ENCODE results near the gene NCR3LG1. TPM values are rescaled to one million over a fixed set of nuclear protein-coding genes. Genes with fewer than 3 reads are reported as not detected.

The NCR3LG1 gene
- total RNA-seq, 1 experiment from 2014 or later = 2.0 TPM

GRCh38 chr11:17395978-17396377 is 44.4 kb downstream of the NCR3LG1 start:
- Mint-ChIP-seq H3K4me3 (no peak overlapping the region), H3K27me3 (ENCODE audit: low read depth) (peaks cover 7% of the 10 kb centered on the region; the same call in 1 of the 2 replicates), H3K4me1 (no peaks in the 10 kb centered on the region), H3K9me3 (no peaks in the 10 kb centered on the region), H3K27ac (no peak overlapping the region), H3K36me3 (no peaks in the 10 kb centered on the region)
- POLR2A ChIA-PET = no interaction called here
- no peak for ATAC-seq
- TF ChIP-seq ETV6 (CRISPR knock-in tag; IDR thresholded peaks at IDR 0.05) (no peak), MYBL2 (CRISPR knock-in tag; IDR thresholded peaks at IDR 0.05) (no peak)
- DNase-seq (ENCODE audit: low spot score) = no peak
- CTCF ChIA-PET = interaction anchor here (1.5 kb wide), 1 partner anchor 132 kb away, joined by 5 read pairs; no protein-coding TSS in a partner anchor

DNA sequence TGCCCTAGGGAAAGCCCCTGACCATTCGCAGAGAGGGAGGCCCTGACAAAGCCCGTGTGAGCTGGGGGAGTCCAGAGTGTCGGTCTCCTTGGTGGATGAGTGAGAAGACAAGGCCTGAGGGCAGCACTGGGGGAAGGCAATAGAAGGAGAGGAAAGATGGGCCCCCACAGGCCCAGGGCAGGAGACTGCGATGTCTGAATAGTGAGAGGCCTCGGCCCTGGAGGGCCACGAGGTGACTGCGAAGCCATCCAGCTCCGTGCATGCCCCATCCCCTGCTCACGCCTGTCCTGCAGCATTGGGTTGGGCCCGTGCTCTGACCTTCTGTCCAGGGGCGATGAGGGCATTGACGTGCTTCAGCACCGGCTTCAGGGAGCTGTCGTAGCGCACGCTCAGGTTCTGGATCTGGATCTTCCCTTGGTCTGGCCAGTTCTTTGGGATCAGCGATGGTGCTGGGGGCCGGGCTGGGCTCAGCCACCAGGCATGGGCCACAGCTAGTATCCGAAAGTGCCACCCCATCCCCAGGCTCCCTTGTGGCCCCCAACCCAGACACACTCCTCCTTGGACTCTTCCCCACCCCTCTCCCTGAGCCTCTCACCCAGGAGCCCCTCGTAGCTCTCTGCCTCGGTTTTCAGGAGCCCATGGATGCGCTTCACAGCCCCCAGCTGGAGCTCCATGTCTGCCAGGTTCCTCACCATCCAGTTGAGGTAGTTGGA is 45.2 kb downstream of the NCR3LG1 start:
- POLR2A ChIA-PET = no interaction called here
- no peak overlapping the region for H3K4me3 Mint-ChIP-seq
- ATAC-seq = no peak
- H3K36me3 Mint-ChIP-seq = no peaks in the 10 kb centered on the region
- H3K4me1 Mint-ChIP-seq = no peaks in the 10 kb centered on the region
- H3K27ac Mint-ChIP-seq = no peak overlapping the region
- no peak for DNase-seq (ENCODE audit: low spot score)
- CTCF ChIA-PET = interaction anchor here (1.5 to 2.4 kb wide), 3 partner anchors 13 to 131 kb away, joined by 5 to 14 read pairs (median 8); no protein-coding TSS in a partner anchor
- H3K27me3 Mint-ChIP-seq (ENCODE audit: low read depth) = no peaks in the 10 kb centered on the region
- no peaks in the 10 kb centered on the region for H3K9me3 Mint-ChIP-seq
- TF ChIP-seq NFYB (CRISPR knock-in tag; conservative IDR thresholded peaks at IDR 0.05; ENCODE audit: low read depth) (no peak), ATF6 (CRISPR knock-in tag; IDR thresholded peaks at IDR 0.05) (no peak), ZNF416 (CRISPR knock-in tag; IDR thresholded peaks at IDR 0.05) (no peak), ESRRA (CRISPR knock-in tag; IDR thresholded peaks at IDR 0.05; ENCODE audit: borderline replicate concordance) (no peak), FOXP4 (CRISPR knock-in tag; IDR thresholded peaks at IDR 0.05) (no peak), IRF2 (CRISPR knock-in tag; IDR thresholded peaks at IDR 0.05; ENCODE audit: borderline replicate concordance, low read depth) (no peak), TEAD1 (CRISPR knock-in tag; IDR thresholded peaks at IDR 0.05) (no peak), NR1H2 (CRISPR knock-in tag; IDR thresholded peaks at IDR 0.05) (no peak), ZNF219 (CRISPR knock-in tag; IDR thresholded peaks at IDR 0.05; ENCODE audit: borderline replicate concordance) (no peak), FOXJ3 (CRISPR knock-in tag; IDR thresholded peaks at IDR 0.05; ENCODE audit: borderline replicate concordance) (no peak), HMGXB4 (CRISPR knock-in tag; IDR thresholded peaks at IDR 0.05) (no peak)
- TF ChIP-seq, protein P1, sequence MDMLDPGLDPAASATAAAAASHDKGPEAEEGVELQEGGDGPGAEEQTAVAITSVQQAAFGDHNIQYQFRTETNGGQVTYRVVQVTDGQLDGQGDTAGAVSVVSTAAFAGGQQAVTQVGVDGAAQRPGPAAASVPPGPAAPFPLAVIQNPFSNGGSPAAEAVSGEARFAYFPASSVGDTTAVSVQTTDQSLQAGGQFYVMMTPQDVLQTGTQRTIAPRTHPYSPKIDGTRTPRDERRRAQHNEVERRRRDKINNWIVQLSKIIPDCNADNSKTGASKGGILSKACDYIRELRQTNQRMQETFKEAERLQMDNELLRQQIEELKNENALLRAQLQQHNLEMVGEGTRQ (CRISPR knock-in tag; IDR thresholded peaks at IDR 0.05) = no peak
- TF ChIP-seq, protein P2, sequence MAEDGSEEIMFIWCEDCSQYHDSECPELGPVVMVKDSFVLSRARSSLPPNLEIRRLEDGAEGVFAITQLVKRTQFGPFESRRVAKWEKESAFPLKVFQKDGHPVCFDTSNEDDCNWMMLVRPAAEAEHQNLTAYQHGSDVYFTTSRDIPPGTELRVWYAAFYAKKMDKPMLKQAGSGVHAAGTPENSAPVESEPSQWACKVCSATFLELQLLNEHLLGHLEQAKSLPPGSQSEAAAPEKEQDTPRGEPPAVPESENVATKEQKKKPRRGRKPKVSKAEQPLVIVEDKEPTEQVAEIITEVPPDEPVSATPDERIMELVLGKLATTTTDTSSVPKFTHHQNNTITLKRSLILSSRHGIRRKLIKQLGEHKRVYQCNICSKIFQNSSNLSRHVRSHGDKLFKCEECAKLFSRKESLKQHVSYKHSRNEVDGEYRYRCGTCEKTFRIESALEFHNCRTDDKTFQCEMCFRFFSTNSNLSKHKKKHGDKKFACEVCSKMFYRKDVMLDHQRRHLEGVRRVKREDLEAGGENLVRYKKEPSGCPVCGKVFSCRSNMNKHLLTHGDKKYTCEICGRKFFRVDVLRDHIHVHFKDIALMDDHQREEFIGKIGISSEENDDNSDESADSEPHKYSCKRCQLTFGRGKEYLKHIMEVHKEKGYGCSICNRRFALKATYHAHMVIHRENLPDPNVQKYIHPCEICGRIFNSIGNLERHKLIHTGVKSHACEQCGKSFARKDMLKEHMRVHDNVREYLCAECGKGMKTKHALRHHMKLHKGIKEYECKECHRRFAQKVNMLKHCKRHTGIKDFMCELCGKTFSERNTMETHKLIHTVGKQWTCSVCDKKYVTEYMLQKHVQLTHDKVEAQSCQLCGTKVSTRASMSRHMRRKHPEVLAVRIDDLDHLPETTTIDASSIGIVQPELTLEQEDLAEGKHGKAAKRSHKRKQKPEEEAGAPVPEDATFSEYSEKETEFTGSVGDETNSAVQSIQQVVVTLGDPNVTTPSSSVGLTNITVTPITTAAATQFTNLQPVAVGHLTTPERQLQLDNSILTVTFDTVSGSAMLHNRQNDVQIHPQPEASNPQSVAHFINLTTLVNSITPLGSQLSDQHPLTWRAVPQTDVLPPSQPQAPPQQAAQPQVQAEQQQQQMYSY (CRISPR knock-in tag; IDR thresholded peaks at IDR 0.05) = no peak
- TF ChIP-seq, protein P3, sequence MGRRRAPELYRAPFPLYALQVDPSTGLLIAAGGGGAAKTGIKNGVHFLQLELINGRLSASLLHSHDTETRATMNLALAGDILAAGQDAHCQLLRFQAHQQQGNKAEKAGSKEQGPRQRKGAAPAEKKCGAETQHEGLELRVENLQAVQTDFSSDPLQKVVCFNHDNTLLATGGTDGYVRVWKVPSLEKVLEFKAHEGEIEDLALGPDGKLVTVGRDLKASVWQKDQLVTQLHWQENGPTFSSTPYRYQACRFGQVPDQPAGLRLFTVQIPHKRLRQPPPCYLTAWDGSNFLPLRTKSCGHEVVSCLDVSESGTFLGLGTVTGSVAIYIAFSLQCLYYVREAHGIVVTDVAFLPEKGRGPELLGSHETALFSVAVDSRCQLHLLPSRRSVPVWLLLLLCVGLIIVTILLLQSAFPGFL (CRISPR knock-in tag; IDR thresholded peaks at IDR 0.05; ENCODE audit: borderline replicate concordance) = no peak
